GM21526 (cell line): ENCODE data around the gene SPTBN1.

Source experiments
- ATAC-seq: cut with Tn5 transposase; IDR thresholded peaks from one replicate; pipeline ENCODE4 v1.9.1; 2021; ENCODE audit warnings: moderate library complexity; ENCODE audit not compliant: unreplicated experiment, low FRiP score

SPTBN1 gene

DNA sequence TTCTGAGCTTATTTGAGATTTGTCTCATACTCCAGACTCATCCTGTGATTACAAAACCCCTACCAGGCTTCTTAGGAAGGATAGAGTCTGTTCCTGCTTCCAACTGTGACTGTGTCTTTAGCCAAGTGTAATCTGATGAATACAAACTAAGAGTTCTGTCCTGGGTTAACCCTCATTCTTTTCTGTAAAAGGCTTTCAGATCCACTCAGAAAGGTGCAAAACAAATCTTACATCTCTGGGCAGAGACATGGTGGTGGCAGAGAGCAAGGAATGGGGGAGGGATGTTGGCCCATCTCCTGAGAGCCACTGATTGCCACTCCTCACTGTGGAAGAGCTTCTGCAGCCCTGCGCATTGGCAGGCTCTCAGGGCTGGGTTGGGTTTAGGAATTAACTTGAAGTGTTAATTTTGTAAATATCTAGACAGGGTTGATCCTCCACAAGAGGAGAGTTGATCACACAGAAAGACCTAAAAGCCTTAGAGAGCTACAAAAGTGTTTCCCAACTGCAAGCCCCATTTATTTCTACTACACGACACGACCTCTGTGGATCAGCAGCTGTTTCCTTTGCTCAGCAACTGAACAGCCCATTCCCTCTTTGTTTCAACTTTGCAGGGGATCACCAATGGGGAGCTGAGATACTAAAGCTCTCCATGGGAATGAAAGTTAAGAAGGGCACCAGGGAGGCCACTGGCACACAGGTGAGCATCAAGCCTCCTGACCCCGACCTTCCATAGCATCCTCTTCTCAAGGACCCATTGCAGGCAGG, 23.7 kb upstream of the SPTBN1 start:
- ATAC-seq, result no peak

DNA sequence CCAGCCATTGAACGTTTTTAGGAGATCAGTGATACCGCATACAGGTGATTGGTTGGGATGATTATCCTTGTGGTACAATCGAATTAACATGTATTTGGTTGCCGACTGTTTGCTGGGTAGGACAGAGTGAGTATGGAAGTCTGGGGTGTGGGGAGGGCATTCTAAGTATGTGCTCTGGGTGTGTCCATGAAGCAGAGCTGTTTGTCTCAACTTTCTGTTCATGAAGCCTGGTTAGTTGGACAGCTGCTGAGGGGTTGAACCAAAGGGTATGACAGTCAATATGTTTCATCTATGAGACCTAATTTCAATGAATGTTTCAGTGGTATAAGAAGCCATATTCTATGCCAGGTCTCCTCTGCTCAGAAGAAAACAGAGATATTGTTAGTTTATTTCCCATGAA, 21.9 kb upstream of the SPTBN1 start:
- ATAC-seq, result no peak

- no peak for ATAC-seq
Observed at GRCh38 chr2:54434711-54435110, 21.4 kb upstream of the SPTBN1 start.

GRCh38 chr2:54435325-54436226, 20.6 kb upstream of the SPTBN1 start:
- ATAC-seq, result no peak

DNA sequence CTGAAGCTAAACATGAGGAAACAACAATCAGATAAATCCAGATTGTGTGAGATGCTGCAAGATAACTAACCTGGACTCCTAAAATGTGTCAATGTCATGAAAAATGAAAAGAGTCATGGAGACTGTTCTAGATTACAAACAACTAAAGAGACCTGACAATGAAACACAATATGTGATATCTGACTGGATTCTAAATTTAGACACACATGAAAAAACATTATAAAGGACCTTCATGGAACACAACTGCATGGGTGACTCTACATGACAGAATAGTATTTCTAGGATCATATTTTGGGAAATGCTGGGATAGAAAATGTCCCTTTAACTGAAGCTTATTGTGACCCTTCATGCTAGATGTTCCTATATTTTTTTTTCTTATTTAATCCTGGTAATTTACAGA, 18.5 kb upstream of the SPTBN1 start:
- ATAC-seq, result no peak

- no peak for ATAC-seq
Observed at GRCh38 chr2:54438271-54438670, 17.9 kb upstream of the SPTBN1 start.

- ATAC-seq, result no peak
Observed at GRCh38 chr2:54439582-54439981, 16.5 kb upstream of the SPTBN1 start.

DNA sequence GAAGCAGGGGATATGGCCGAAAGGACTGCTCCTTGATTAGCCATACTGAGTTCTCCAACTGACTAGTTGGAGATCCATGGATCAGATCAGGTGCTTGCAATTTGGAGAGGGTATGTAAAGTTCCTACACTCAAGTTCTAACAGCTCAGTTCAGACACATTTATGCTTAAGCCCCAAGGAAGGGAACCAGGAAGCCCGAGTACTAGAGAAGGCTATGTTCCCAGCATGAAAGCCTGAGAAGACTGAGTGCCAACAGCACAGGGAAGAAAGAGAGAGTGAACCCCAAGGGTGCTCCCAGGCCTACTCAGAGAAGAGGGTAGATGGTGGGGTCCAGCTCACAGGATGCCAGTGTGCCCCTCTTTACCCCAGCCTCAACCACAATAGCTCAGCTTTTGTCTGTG, 16.1 kb upstream of the SPTBN1 start:
- ATAC-seq, result no peak

DNA sequence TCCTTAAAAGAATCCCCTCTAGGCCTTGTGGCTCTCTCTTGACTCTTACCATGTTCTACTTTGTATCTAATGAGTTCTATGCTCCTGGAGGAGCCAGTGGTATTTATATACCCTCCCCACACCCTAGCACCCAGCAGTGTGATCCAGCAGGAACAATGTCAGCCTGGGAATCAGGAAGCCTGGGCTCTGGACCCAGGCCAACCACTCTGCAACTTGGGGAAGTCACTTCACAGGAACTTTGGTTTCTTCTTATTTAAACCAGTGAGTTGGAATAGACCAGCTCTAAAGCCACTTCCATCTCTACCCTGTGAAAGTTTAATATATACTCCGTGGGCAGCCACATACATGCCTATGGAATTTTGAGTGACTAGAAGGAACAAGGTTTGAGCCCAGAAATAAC, 11.6 kb upstream of the SPTBN1 start:
- ATAC-seq, result no peak

GRCh38 chr2:54446122-54446521, 10.0 kb upstream of the SPTBN1 start:
- no peak for ATAC-seq

GRCh38 chr2:54446625-54447024, 9.5 kb upstream of the SPTBN1 start:
- no peak for ATAC-seq

GRCh38 chr2:54454548-54455130, 1.5 kb upstream of the SPTBN1 start:
- ATAC-seq, result no peak

DNA sequence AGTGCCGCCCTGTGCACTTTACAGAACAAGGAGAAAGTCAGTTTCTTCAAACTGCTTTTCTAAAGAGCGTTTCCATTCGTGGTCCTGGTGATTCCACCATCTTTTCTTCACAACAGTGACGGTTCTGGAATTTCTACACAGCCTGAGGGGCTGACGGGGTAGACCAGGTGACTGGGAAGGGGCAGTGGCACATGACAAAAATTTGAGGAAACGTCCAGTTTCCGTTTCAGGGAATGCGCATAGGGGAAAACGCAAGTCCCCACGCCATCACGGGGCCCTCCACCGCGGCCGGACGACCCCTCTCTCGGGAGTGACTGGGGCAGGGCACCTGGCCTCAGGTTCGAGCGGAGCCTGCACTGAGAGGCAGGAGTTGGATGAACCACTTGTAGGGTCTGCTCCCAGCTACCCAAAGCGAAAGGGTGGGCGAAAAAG, 980 bp upstream of the SPTBN1 start:
- no peak for ATAC-seq

DNA sequence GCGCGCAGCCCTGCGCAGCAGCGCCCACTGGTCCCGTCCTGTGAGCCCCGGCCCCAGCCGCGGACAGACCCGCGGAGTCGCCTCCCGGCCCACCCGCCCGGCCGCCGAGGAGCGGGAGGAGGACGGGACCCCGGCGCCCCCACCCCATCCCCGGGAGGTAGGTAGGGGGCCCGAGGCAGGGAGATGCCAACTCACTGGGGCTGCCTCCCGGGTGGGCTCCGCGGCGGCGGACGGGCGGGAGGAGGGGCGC, 160 bp downstream of the SPTBN1 start:
- ATAC-seq, result peak; percentile 42

- ATAC-seq, result peak; percentile 62
Observed at GRCh38 chr2:54456612-54457322, 640 bp downstream of the SPTBN1 start.

- ATAC-seq, result no peak
Observed at GRCh38 chr2:54457323-54458023, 1.3 kb downstream of the SPTBN1 start.

- ATAC-seq, result no peak
Observed at GRCh38 chr2:54459037-54459441, 2.9 kb downstream of the SPTBN1 start.

- ATAC-seq, result no peak
Observed at GRCh38 chr2:54461261-54461660, 5.1 kb downstream of the SPTBN1 start.

- no peak for ATAC-seq
Observed at GRCh38 chr2:54464341-54464740, 8.2 kb downstream of the SPTBN1 start.

DNA sequence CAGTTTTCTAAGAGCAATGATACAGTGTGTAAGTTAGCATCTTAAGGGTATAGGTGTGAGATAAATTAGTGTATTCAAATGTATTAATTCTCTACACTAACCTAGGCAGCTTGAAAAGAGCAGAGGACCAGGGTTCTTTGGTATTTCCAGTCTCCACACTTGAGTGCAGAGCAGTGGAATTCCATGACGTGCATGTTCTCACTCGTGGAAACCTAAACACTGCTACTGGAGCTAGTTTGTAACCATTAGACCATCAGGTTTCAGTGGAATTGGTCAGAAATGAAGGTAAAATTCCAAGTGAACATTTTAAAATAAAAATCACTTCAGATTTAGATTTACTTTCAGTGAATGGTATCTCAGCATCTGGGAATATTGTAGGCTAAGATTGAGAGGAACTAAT, 9.0 kb downstream of the SPTBN1 start:
- ATAC-seq, result no peak
